Measurements from ENCODE around the gene POTEC.
"Not testable (repeated sequence)": the region's sequence is repeated elsewhere in the genome, so short reads cannot be mapped to it uniquely, and the experiment has no call there.

POTEC gene

DNA sequence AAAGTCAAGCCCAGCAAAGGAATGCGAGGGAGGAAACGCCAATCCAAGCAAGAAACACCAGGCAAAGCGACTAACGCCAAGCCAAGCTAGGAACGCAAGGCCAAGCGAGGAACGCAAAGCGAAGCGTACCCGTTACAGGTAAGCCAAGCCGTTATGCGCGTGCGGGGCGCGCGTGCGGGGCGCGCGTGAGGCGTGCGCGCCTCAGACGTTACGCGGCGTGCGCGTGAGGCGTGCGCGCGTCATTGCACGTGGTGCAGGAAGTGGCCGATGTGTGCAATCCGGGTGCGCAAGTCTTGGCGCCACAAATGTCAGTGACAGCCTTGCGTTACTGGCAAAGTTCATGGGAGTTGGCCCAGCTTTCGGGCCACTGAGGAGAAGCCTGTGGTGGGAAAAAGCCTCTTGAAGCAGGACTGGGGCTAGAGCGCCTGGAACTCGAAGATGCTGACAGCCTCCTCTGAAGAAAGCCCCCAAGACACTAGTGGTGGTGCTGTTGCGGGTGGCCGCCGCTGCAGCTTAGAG, at the start of gene POTEC:
POTEC (minus strand) TSS at position 155 of the 519 bp plus-strand sequence. CDS start 454 bp downstream, outside the sequence.
- not testable (repeated sequence) for DNase-seq (ENCODE audit: low spot score)

DNA sequence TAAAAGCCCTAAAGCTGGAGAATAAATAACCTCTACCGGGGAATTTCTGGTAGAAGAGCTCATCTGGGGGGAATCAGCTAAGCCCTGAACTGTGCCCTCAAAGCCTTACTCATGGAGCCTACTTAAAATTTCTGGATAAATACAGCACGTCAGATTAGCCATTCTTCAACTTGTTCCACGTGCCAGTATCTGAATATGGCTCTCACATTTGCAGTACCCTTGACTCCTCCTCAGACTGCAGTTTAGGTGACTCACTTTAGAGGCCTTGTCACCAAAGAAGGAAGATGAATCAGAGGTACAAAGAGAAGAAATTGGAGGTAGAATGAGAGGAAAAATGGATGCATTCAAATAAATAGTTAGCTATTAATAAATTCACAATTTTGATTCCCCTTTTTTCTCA, 34.6 kb upstream of the POTEC start:
- DNase-seq (ENCODE audit: low spot score): no peak

DNA sequence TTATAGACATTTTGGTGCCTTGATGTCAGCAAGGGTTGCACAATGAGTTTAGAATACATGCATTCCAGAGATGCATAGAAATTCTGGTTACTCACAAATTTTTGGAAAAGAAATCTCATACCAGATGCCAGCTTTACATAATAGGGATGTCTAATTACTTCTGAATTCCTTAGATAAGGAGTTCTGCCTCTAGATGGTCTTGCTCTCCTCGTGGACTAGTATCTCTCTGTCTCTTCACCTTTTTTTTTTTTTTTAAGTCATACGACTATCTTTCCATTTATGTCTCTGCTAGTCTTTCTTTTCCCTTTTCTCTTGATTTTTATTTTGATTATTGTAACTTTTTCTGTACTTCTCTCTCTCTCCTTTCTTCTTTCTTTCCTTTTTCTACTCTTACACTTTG, 16.1 kb upstream of the POTEC start:
- DNase-seq (ENCODE audit: low spot score): not testable (repeated sequence)

DNA sequence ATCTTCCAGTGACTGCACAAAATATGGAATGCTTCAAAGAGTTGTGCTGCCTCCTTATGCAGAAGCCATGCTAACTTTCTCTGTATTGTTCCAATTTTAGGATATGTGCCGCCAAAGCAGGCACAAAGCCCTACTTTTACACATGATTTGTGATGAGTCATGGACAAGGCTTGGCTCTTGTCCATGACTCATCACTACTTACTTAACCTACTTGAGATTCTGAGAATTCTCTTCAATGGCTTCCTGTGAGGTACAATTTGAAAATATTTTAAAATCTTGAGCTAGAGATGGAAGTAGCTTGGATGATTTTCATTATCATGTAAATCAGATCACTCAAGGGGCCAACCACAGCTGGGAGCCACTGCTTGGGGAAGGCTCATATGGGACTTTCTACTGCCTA, 11.7 kb downstream of the POTEC start:
- not testable (repeated sequence) for DNase-seq (ENCODE audit: low spot score)

- DNase-seq (ENCODE audit: low spot score): not testable (repeated sequence)
Observed at GRCh38 chr18:14510707-14511106, 32.7 kb downstream of the POTEC start.

GRCh38 chr18:14503691-14504090, 39.7 kb downstream of the POTEC start:
- DNase-seq (ENCODE audit: low spot score): not testable (repeated sequence)

- not testable (repeated sequence) for DNase-seq (ENCODE audit: low spot score)
Observed at GRCh38 chr18:14501894-14502293, 41.5 kb downstream of the POTEC start.

DNA sequence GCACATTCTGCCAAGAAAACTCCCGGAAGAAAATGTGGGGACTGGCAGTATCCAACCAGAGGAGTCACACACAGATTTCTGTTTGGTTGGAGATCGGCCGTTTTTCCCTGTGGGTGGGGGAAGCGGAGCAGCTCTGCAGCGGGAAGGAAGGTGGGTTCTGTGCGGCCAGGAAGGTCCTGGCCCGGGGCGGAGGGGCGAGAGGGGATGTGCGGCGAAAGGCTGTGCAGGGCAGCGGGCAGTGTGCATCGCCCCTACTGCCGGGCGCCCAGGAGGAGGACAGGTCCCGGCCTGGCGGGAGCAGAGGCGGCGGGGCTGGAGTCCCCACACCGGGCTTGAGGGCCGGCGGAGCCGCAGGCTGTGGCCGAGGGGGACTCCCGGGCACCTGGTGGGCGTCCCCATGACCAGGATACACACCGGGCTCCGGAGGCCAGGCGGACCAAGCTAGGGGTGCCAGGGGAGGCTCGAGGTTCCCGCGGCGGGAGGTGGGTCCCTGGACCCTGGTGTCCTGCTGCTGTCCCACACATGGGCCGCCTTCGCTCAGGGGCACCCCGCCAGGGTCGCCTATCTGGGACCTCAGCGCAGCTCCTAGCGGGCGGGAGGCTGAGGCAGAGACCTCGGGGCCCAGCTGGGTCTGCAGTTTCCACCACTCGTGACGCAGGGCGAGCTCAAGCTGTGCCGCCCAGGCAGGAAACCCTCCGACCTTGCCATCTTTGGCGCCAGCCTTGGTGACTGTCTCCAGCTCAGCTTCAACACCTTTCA, 54.0 kb downstream of the POTEC start:
- not testable (repeated sequence) for DNase-seq (ENCODE audit: low spot score)

DNA sequence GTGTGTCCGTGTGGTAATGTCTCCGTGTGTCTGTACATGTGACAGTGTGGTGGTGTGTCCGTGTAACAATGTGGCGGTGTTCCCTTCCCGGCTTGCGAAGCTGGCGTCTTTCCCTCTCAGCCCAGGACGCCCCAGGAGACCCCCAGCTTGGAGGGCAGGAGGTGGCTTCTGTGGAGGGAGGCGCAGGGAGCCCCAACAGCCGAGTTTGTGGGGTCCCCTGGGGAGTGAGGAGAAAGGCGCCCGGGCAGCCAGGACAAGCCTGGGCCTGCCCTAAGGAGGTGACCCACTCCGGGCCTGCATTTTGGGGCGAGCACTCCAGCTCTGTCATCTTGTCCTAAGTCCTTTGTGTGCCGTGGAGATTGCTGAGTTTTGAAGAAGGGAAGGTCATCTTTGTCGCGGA, 54.6 kb downstream of the POTEC start:
- DNase-seq (ENCODE audit: low spot score): not testable (repeated sequence)

- DNase-seq (ENCODE audit: low spot score): not testable (repeated sequence)
Observed at GRCh38 chr18:14486926-14487580, 56.3 kb downstream of the POTEC start.

DNA sequence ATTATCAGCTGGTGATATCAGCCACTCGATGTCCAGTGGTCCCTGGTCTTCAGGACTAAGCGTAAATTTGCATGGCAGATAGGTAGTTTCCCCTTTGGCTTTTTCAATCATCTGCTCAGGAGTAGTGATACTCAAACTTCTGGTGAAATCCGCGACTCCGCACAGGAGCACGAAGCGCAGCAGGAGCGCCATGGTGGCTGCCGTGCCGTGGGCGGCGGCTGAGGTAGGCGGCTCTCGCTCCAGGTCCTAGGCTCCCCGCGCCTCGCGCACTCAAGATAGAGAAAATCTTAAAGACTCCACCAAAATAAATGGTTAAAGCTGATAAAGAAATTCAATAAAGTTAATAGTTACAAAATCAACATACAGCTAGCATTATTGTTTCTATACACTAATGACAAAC, 64.3 kb downstream of the POTEC start:
- not testable (repeated sequence) for DNase-seq (ENCODE audit: low spot score)

- DNase-seq (ENCODE audit: low spot score): not testable (repeated sequence)
Observed at GRCh38 chr18:14475520-14475919, 67.9 kb downstream of the POTEC start.

GRCh38 chr18:14474752-14475151, 68.6 kb downstream of the POTEC start:
- DNase-seq (ENCODE audit: low spot score): not testable (repeated sequence)

GRCh38 chr18:14474007-14474720, 69.2 kb downstream of the POTEC start:
- DNase-seq (ENCODE audit: low spot score): not testable (repeated sequence)

GRCh38 chr18:14473250-14474006, 70.0 kb downstream of the POTEC start:
- DNase-seq (ENCODE audit: low spot score): not testable (repeated sequence)

DNA sequence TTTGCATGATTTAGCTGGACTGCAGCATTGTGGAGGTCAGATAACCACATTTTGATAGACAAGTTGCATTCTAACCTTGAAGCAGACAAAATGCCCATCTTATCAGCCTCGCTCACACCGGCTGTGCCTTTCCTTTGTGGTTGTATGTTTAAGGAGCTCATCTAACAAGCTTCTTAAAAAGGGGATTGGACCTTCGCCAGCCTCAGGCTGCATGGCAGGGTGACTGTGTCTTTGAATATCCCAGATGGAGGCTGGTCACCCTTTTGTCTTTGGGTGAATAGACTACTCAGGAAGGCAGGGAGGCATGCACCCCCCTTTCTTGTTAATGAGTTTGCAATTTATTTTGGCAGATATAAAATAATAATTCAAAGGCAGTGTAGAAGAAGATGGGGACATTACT, 72.1 kb downstream of the POTEC start:
- DNase-seq (ENCODE audit: low spot score): not testable (repeated sequence)

DNA sequence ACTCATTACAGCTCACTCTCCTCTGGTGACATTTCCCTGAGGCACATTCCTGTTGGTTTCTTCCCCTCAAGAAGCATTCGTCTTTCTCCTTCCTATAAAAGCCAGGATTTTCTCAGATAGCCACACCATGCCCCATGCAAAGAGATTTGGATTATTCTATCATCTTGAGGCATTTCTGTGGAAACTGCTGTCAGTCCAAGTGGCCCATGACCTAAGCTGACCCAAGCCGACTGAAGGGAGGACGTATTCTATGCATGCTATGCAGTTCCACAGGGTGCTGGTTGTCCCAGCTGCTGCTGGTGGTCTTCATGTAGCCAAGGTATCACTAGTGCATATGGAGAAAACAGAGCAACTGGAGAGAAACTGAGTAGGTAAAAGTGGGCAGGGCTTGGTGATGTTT, 73.0 kb downstream of the POTEC start:
- DNase-seq (ENCODE audit: low spot score): not testable (repeated sequence)

DNA sequence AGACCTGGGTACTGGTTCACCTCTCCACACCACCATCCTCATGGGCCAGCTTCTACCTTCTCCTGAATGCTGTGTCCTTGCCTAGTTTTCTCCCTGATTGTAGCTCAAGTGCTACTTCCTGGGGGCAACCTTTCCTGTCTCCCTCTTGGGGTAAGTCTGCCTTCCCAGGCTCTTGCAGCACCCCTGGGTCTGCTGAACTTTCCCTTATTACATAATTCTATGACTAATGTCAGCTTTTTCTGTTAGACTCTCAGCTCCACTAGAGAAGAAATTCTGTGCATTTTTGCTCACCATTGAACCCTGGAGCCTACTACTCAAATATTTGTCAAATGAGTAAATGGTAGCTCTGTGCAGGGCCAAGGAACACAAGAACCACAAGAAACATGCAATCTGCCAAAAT, 73.4 kb downstream of the POTEC start:
- not testable (repeated sequence) for DNase-seq (ENCODE audit: low spot score)

- DNase-seq (ENCODE audit: low spot score): not testable (repeated sequence)
Observed at GRCh38 chr18:14465989-14466388, 77.4 kb downstream of the POTEC start.

Measured in HuH-7 (cell line).